Tibial artery (tissue), 4 donors: ENCODE measurements around the gene TMEFF1.
"Not testable (repeated sequence)": the region's sequence is repeated elsewhere in the genome, so short reads cannot be mapped to it uniquely, and the experiment has no call there.

Source experiments
- DNase-seq, 2 donors: peaks; one replicate each; pipeline ENCODE4 v3.0.0-alpha.2; 2019
- H3K27ac ChIP-seq, 2 donors: fragments of 200-600 bp; sonication (generic) in 1 of 2; 1 replicate in 1 of 2; 2 replicates in 1 of 2; pipeline ENCODE4 v1.5.1; 2018 to 2019; ENCODE audit warnings: mild to moderate bottlenecking in 1 of 2
- H3K27me3 ChIP-seq, 2 donors: fragments of 200-600 bp; sonication (generic) in 1 of 2; one replicate each; pipeline versions ENCODE4 v1.5.1 to v1.6.0; 2016 to 2019
- H3K36me3 ChIP-seq, 3 donors: fragments of 200-600 bp; sonication (generic) in 2 of 3; one replicate each; pipeline ENCODE4 v1.5.1; 2016 to 2019; ENCODE audit warnings: mild to moderate bottlenecking in 2 of 3
- H3K4me1 ChIP-seq, 4 donors: fragments of 200-600 bp; sonication (generic) in 2 of 4; 1 replicate in 3 of 4; 2 replicates in 1 of 4; pipeline ENCODE4 v1.5.1; 2016 to 2019
- H3K4me3 ChIP-seq, 2 donors: fragments of 200-600 bp; sonication (generic) in 1 of 2; 1 replicate in 1 of 2; 2 replicates in 1 of 2; pipeline ENCODE4 v1.5.1; 2018 to 2019; ENCODE audit warnings: mild to moderate bottlenecking in 2 of 2
- H3K9me3 ChIP-seq, 3 donors: fragments of 200-600 bp; sonication (generic) in 1 of 3; one replicate each; pipeline ENCODE4 v1.5.1; 2016 to 2019
- intact Hi-C: fragments of 100-400 bp; cut with DNase I; formaldehyde crosslinking; loops from one replicate; pipeline ENCODE4 v1.15.0; 2023; ENCODE audit warnings: low total_unique reads
- TF ChIP-seq, protein P1 (sequence below), 2 experiments: fragments of 200-600 bp in 1 of 2; fragments of 450-650 bp in 1 of 2; IDR thresholded peaks; one replicate each; pipeline ENCODE4 v1.5.1; 2017 to 2019; ENCODE audit warnings: antibody characterized with exemption in 2 of 2, mild to moderate bottlenecking in 1 of 2, moderate library complexity in 1 of 2

The TMEFF1 gene

DNA sequence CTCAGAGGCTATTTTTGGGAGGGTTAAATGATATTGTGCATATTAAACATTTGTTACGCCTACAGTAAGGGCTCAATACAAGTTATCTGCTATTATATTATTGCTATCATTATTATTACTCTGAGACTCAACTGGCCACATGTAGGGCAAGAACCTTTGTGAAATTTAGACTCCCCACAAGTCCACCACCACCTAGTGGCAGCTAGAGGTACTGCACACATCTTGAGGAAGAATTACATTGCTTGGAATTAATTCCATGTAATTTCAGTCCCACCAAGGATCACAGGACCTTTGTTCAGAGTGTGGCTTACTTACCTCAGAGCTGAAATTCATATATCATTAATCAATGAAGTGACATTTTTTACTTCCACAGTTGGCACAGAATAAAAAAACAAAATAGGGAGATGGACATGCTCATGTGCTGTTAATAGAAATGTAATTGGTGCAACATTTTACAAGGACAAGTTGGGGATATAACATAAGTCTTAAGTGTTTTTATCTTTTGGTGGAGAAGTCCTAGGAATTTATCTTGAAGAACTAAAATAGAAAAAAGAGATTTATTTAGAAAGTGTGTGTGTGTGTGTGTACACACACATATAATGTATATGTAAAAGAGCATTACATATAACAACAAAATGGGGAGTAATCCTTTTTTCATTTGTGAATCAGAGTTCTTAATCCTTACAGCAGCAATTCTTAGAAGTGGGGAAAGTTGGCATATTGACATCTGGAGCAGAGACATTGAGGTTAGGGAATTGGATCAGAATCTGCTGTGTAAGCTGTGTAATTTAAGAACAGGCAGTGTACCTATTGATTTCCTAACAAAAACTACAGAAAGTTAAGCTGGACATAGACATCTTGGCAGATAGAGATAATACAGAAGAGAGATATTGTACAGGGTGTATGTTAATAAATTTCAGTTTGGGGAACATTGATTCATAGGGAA, 34.8 kb upstream of the TMEFF1 start:
- no peak overlapping the region for H3K4me3 ChIP-seq
- H3K27ac ChIP-seq: no peak overlapping the region
- H3K36me3 ChIP-seq: peaks cover 0 to 10% (median 7%) of the 10 kb centered on the region in 3 donors
- intact Hi-C loops: no loop called here
- no peaks in the 10 kb centered on the region for H3K9me3 ChIP-seq
- TF ChIP-seq, protein P1, sequence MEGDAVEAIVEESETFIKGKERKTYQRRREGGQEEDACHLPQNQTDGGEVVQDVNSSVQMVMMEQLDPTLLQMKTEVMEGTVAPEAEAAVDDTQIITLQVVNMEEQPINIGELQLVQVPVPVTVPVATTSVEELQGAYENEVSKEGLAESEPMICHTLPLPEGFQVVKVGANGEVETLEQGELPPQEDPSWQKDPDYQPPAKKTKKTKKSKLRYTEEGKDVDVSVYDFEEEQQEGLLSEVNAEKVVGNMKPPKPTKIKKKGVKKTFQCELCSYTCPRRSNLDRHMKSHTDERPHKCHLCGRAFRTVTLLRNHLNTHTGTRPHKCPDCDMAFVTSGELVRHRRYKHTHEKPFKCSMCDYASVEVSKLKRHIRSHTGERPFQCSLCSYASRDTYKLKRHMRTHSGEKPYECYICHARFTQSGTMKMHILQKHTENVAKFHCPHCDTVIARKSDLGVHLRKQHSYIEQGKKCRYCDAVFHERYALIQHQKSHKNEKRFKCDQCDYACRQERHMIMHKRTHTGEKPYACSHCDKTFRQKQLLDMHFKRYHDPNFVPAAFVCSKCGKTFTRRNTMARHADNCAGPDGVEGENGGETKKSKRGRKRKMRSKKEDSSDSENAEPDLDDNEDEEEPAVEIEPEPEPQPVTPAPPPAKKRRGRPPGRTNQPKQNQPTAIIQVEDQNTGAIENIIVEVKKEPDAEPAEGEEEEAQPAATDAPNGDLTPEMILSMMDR (IDR thresholded peaks at IDR 0.05): peak; percentile 82 to 95
- peaks cover 0 to 5% (median 0%) of the 10 kb centered on the region in 4 donors for H3K4me1 ChIP-seq
- DNase-seq: peak; percentile 75 to 85
- H3K27me3 ChIP-seq: no peaks in the 10 kb centered on the region

DNA sequence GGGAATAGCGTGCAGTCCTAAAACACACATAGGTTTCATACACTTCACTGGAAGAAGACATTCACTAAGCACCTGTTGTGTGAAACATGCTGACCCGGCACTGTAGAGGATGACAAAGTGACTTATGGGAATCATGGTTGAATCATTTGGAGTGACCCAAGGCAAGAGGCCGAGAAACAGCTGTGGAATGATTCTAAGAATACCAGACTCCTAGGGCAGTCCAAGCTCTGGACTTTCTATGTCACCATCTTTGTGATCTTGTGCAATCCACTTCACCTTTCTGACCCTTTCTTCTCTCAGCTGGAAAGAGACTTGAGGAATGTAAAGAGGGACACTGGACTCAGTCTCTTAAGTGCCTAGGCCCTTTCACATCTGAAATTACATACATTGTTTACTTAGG, 32.9 kb upstream of the TMEFF1 start:
- TF ChIP-seq, protein P1 (IDR thresholded peaks at IDR 0.05): no peak
- no peak overlapping the region for H3K4me3 ChIP-seq
- peaks cover 0 to 5% (median 0%) of the 10 kb centered on the region in 4 donors for H3K4me1 ChIP-seq
- intact Hi-C loops: no loop called here
- peaks cover 0 to 10% (median 7%) of the 10 kb centered on the region in 3 donors for H3K36me3 ChIP-seq
- H3K27me3 ChIP-seq: no peaks in the 10 kb centered on the region
- H3K27ac ChIP-seq: no peak overlapping the region
- no peaks in the 10 kb centered on the region for H3K9me3 ChIP-seq
- no peak for DNase-seq

DNA sequence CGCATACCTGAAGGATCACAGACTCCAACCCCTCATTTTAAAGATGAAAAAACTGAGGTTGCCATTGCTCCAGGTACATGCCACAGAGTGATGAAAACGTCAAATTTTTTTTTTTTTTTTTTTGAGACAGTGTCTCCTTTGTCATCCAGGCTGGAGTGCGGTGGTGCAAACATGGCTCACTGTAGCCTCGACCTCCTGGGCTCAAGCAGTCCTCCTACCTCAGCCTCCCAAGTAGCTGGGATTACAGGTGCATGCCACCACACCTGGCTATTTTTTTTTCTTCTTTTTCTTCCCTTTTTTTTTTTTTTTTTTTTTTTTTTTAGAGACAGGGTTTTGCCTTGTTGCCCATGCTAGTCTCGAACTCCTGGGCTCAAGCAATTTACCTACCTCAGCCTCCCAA, 32.5 kb upstream of the TMEFF1 start:
- H3K36me3 ChIP-seq, H3K9me3 ChIP-seq, DNase-seq, H3K27ac ChIP-seq, H3K4me3 ChIP-seq, H3K4me1 ChIP-seq, intact Hi-C loops, H3K27me3 ChIP-seq: not testable (repeated sequence)

DNA sequence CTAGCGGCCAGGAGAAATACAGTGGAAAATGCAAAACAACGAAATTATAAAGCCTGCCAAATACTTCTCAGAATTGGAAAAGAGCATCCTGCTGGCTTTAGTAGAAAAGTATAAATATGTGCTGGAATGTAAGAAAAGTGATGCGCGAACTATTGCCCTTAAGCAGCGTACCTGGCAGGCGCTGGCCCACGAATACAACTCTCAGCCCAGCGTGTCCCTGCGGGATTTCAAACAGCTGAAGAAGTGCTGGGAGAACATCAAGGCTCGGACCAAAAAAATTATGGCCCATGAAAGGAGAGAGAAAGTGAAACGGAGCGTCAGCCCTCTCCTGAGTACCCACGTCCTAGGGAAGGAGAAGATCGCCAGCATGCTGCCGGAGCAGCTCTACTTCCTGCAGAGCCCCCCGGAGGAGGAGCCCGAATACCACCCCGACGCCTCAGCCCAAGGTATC, 31.0 kb upstream of the TMEFF1 start:
- no peaks in the 10 kb centered on the region for H3K4me1 ChIP-seq
- no peaks in the 10 kb centered on the region for H3K27me3 ChIP-seq
- H3K9me3 ChIP-seq: no peaks in the 10 kb centered on the region
- H3K27ac ChIP-seq: no peak overlapping the region
- peak overlapping the region; percentile 2 to 6 for H3K4me3 ChIP-seq
- peaks cover 0 to 10% (median 7%) of the 10 kb centered on the region in 3 donors for H3K36me3 ChIP-seq
- intact Hi-C loops: no loop called here
- TF ChIP-seq, protein P1 (IDR thresholded peaks at IDR 0.05): no peak
- no peak for DNase-seq

DNA sequence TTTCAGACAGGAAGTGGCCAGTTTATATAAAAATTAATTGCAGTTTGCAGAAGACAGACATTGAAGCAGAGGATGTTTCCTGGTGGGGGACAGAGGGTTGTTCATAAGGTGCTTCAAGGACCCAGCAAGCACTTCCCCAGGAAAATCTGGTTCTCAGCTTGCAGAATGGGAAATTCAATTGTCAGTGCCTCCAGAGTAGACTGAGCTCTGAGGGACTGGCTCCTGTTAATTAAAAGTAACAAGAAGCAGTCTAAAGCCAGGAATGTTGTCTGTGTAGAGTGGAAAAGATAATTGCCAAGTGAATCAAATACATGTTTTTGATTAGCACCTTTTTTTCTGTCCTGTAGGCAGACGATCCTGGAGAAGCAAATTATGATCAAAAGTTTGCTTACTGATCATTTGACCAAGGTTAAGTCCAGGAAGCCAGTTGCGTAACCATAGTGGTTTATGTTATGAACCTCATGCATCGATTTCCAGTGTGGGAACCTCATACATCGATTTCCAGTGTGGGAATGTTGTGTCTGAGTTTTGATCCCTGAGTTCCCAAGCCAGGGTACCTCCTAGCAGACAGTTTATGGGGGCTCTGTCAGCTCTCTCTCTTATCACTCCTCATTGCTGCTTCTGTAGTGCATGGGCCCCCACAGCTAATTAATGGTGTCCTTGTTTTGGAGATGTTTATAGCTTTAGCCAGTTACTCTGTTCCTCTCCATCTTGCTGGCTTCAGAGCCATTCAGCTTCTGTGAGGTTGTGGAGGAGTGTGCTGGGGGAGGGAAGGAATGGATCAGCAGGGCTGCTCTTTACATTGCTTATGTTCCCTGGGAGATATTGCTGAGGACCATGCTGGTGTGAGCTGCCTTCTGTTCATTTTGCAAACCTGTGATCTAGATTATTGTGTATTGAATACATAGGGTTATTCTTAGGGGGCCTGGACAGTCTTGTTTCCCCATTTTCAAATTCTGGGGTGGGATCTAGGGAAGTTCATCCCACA, 28.9 kb upstream of the TMEFF1 start:
- no peaks in the 10 kb centered on the region for H3K27me3 ChIP-seq
- intact Hi-C loops: no loop called here
- DNase-seq: no peak
- H3K9me3 ChIP-seq: no peaks in the 10 kb centered on the region
- H3K36me3 ChIP-seq: peaks cover 0 to 10% (median 10%) of the 10 kb centered on the region in 3 donors
- no peak overlapping the region for H3K4me3 ChIP-seq
- no peak overlapping the region for H3K27ac ChIP-seq
- TF ChIP-seq, protein P1 (IDR thresholded peaks at IDR 0.05): no peak
- H3K4me1 ChIP-seq: no peaks in the 10 kb centered on the region
